Thyroid gland (tissue), 4 donors: ENCODE measurements around the gene LCT. TPM values are rescaled to one million over a fixed set of nuclear protein-coding genes. Genes with fewer than 3 reads are reported as not detected.
"Not testable (repeated sequence)": the region's sequence is repeated elsewhere in the genome, so short reads cannot be mapped to it uniquely, and the experiment has no call there.

Experiments
- DNase-seq, 2 donors: peaks; one replicate each; pipeline ENCODE4 v3.0.0-alpha.2; 2019
- H3K27ac ChIP-seq, 3 donors: fragments of 200-600 bp; sonication (generic); 1 replicate in 2 of 3; 2 replicates in 1 of 3; pipeline ENCODE4 v1.5.1; 2016 to 2019; ENCODE audit warnings: mild to moderate bottlenecking in 1 of 3, moderate library complexity in 1 of 3
- H3K27me3 ChIP-seq: fragments of 200-600 bp; sonication (generic); one replicate; pipeline ENCODE4 v1.5.1; 2019
- H3K36me3 ChIP-seq, 2 donors: fragments of 200-600 bp; sonication (generic); one replicate each; pipeline ENCODE4 v1.5.1; 2016 to 2019
- H3K4me1 ChIP-seq, 2 donors: fragments of 200-600 bp; sonication (generic); one replicate each; pipeline ENCODE4 v1.5.1; 2017 to 2019
- H3K4me3 ChIP-seq, 3 donors: fragments of 200-600 bp; sonication (generic); replicated peaks in 1 of 3; 1 replicate in 2 of 3; 2 replicates in 1 of 3; pipeline ENCODE4 v1.5.1; 2016; ENCODE audit warnings: mild to moderate bottlenecking in 1 of 3
- H3K9me3 ChIP-seq: fragments of 200-600 bp; sonication (generic); one replicate; pipeline ENCODE4 v1.5.1; 2017
- POLR2A ChIP-seq, 2 donors: fragments of 450-650 bp; IDR thresholded peaks; one replicate each; pipeline ENCODE4 v1.6.1; 2017; ENCODE audit warnings: antibody characterized with exemption in 2 of 2, mild to moderate bottlenecking in 2 of 2, moderate library complexity in 1 of 2
- WGBS, 2 donors: methylation state at CpG; one replicate each; pipeline ENCODE4 v1.1.5; 2017; 5-methylcytosine and 5-hydroxymethylcytosine counted together
- intact Hi-C: fragments of 100-400 bp; cut with DNase I; formaldehyde crosslinking; loops from one replicate; pipeline ENCODE4 v1.15.1; 2023
- total RNA-seq, 4 donors: library from RNA; depleted of rRNA; stranded (reverse); fragments of >200 nt; gene quantifications; one replicate each; pipeline ENCODE4 v1.2.3, GENCODE V29; 2016
- TF ChIP-seq, protein P1 (sequence below), 6 experiments: fragments of 200-600 bp in 3 of 6; fragments of 450-650 bp in 3 of 6; sonication (generic) in 3 of 6; IDR thresholded peaks; one replicate each; pipeline ENCODE4 v1.5.1; 2016 to 2019; ENCODE audit warnings: antibody characterized with exemption in 6 of 6, mild to moderate bottlenecking in 2 of 6, inconsistent platforms in 1 of 6, moderate library complexity in 1 of 6

LCT gene
- under 1 TPM in 1 of 4 donors, not detected in 3; 0.24 TPM for total RNA-seq

DNA sequence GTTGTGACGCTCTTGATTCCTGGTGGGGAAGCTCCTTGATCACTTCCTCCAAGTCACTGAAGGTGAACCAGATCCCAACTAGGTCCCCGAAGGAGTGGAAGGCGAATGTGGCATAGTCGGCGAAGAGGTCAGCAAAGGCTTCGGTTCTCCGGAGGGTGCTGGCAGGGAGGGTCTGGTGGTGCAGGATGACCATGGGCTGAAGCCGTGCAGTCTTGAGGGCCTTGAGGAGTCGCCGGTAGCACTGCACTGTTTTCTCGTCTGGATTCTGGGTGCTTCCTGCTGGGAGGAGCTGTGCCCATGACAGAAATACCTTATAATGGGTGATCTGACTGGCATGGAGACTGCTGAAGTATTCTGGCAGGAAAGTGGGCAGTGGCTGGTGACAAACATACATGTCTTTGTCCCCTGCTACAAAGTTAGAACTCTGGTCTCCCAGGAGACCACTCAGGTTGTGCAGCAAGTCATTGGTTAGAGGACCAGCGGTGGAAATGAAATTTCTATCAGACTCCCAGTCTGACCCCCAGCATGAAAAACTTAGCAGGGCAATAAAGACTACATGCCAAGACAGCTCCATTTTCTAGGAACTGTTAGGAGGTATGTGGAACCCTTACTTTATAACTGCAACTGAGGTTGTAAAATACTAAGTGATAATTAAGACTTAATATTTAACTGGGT is at the start of gene LCT:
LCT (minus strand) TSS at position 589 of the 675 bp plus-strand sequence; CDS start at position 574, 15 bp downstream.
- peaks cover 0 to 4% of the 10 kb centered on the region in 2 donors for H3K4me1 ChIP-seq
- TF ChIP-seq, protein P1, sequence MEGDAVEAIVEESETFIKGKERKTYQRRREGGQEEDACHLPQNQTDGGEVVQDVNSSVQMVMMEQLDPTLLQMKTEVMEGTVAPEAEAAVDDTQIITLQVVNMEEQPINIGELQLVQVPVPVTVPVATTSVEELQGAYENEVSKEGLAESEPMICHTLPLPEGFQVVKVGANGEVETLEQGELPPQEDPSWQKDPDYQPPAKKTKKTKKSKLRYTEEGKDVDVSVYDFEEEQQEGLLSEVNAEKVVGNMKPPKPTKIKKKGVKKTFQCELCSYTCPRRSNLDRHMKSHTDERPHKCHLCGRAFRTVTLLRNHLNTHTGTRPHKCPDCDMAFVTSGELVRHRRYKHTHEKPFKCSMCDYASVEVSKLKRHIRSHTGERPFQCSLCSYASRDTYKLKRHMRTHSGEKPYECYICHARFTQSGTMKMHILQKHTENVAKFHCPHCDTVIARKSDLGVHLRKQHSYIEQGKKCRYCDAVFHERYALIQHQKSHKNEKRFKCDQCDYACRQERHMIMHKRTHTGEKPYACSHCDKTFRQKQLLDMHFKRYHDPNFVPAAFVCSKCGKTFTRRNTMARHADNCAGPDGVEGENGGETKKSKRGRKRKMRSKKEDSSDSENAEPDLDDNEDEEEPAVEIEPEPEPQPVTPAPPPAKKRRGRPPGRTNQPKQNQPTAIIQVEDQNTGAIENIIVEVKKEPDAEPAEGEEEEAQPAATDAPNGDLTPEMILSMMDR (IDR thresholded peaks at IDR 0.05), result no peak
- no peak for TF ChIP-seq POLR2A (IDR thresholded peaks at IDR 0.05)
- intact Hi-C loops, result no loop called here
- no peaks in the 10 kb centered on the region for H3K36me3 ChIP-seq
- WGBS, 2 donors, result 94 to 95% methylated on average over 12 of the region's 12 CpGs
- H3K9me3 ChIP-seq, result no peaks in the 10 kb centered on the region
- no peak within 1 kb of the TSS for H3K27ac ChIP-seq
- H3K4me3 ChIP-seq, result no peak within 1 kb of the TSS
- no peaks in the 10 kb centered on the region for H3K27me3 ChIP-seq
- DNase-seq, result no peak

DNA sequence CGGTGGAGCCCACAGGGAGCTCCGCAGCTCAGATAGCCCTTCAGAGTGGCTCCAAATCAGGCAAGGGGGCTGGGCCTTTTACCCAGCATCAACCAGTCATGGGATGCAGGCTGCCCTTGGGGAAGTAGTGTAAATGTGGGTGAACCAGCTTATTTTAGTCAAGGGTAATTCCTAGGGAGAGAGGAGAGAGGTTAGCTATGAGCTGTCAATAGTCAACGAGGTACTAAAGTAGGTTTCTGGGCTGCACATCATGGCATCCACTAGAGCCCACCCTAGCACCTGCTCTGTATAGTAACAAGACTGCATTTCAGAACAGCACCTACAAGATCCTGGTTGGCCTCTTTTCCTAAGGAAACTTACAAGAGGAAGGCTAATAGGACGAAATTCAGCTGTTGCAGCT is 48.7 kb upstream of the LCT start:
- DNase-seq, result no peak
- no peaks in the 10 kb centered on the region for H3K27me3 ChIP-seq
- H3K4me3 ChIP-seq, result no peak overlapping the region
- intact Hi-C loops, result no loop called here
- no peaks in the 10 kb centered on the region for H3K4me1 ChIP-seq
- TF ChIP-seq, protein P1 (IDR thresholded peaks at IDR 0.05), result no peak
- no peak for TF ChIP-seq POLR2A (IDR thresholded peaks at IDR 0.05)
- no peak overlapping the region for H3K27ac ChIP-seq
- no peaks in the 10 kb centered on the region for H3K36me3 ChIP-seq
- H3K9me3 ChIP-seq, result no peaks in the 10 kb centered on the region
- 84 to 95% methylated on average over 4 of the region's 4 CpGs for WGBS, 2 donors

GRCh38 chr2:135882415-135882814 is 45.4 kb upstream of the LCT start:
- 78 to 86% methylated on average over 3 of the region's 3 CpGs for WGBS, 2 donors
- no peak overlapping the region for H3K27ac ChIP-seq
- TF ChIP-seq, protein P1 (IDR thresholded peaks at IDR 0.05), result no peak
- no peak for TF ChIP-seq POLR2A (IDR thresholded peaks at IDR 0.05)
- H3K9me3 ChIP-seq, result no peaks in the 10 kb centered on the region
- no peaks in the 10 kb centered on the region for H3K36me3 ChIP-seq
- no peaks in the 10 kb centered on the region for H3K4me1 ChIP-seq
- no peak for DNase-seq
- no peak overlapping the region for H3K4me3 ChIP-seq
- intact Hi-C loops, result no loop called here
- no peaks in the 10 kb centered on the region for H3K27me3 ChIP-seq

GRCh38 chr2:135876770-135877169 is 39.8 kb upstream of the LCT start:
- H3K9me3 ChIP-seq, H3K36me3 ChIP-seq, H3K27ac ChIP-seq, H3K27me3 ChIP-seq, DNase-seq, intact Hi-C loops: not testable (repeated sequence)
- Histone ChIP-seq H3K4me3 (peak overlapping the region in 1 of 3 donors; percentile 74), H3K4me1 (peaks cover 5 to 12% of the 10 kb centered on the region in 2 donors)
- WGBS, 2 donors, result 83 to 87% methylated on average over 15 of the region's 15 CpGs

DNA sequence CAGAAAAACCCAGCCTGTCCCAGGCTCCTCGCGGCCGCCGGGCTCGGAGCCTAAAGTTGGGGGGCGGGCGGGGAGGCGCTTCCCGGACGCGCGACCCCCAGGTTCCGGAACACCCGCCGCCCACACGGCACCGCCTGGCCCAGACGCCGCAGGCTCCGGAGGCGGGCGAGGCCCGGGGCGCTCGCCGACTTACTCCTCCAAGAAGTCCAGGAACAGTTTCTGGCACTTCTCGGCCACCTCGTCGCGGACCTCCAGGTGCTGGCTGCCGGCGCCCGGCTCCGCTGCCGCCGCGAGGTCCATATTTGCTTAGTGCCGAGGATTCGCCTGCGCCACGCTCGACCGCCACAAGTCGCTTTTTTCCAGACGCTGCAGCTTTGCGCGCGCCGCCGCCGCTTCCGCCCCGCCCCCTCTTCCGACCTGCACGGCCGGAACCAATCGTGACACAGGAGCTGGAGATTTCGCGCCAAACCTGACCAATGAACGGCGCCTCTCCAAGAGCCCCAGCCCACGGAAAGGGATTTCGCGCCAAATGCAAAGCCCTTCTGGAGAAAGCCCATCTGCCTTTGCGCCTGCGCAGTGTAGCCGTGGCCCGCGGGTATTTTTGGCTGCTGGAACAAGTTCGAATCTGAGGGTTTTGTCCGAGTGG is 39.2 kb upstream of the LCT start, which contains the start of gene MCM6:
MCM6 (minus strand) TSS at position 378 of the 646 bp plus-strand sequence; CDS start at position 300, 78 bp downstream.
- Histone ChIP-seq H3K4me1 (peaks cover 5 to 12% of the 10 kb centered on the region in 2 donors), H3K36me3 (no peaks in the 10 kb centered on the region), H3K4me3 (peak within 1 kb of the TSS; percentile 24 to 74 (median 42)), H3K9me3 (no peaks in the 10 kb centered on the region), H3K27me3 (no peaks in the 10 kb centered on the region), H3K27ac (peak within 1 kb of the TSS; percentile 31 to 82 (median 76))
- peak in 1 of 2 donors; percentile 64 for TF ChIP-seq POLR2A (IDR thresholded peaks at IDR 0.05)
- TF ChIP-seq, protein P1 (IDR thresholded peaks at IDR 0.05), result peak in 2 of 6 experiments; percentile 17 to 38
- intact Hi-C loops, result no loop called here
- 2% methylated on average over 29 to 42 of the region's 71 CpGs for WGBS, 2 donors
- peak; percentile 96 to 97 for DNase-seq
